Smooth muscle cell (in vitro differentiated cells): ENCODE results near the gene ADCY1. TPM values are rescaled to one million over a fixed set of nuclear protein-coding genes. Genes with fewer than 3 reads are reported as not detected.

Source experiments
- DNase-seq: peaks from one replicate; lab custom pipeline; 2025; ENCODE audit not compliant: unreplicated experiment; lab: John Stamatoyannopoulos, UW
- H2AFZ ChIP-seq: fragments of 200-600 bp; sonication (generic); 2 replicates; pipeline ENCODE4 v1.6.0; 2016; ENCODE audit warnings: antibody characterized with exemption, low read depth, mild to moderate bottlenecking
- H3F3A ChIP-seq: fragments of 200-600 bp; sonication (generic); 2 replicates; pipeline ENCODE4 v1.6.0; 2017; ENCODE audit warnings: antibody characterized with exemption, low read depth
- H3K27ac ChIP-seq: fragments of 200-600 bp; sonication (generic); 2 replicates; pipeline ENCODE4 v1.5.1; 2016; ENCODE audit warnings: low read depth, mild to moderate bottlenecking
- H3K27me3 ChIP-seq: fragments of 200-600 bp; sonication (generic); 2 replicates; pipeline ENCODE4 v1.6.1; 2016; ENCODE audit warnings: low read depth, mild to moderate bottlenecking
- H3K36me3 ChIP-seq: fragments of 200-600 bp; sonication (generic); 2 replicates; pipeline ENCODE4 v1.5.1; 2016; ENCODE audit warnings: low read depth
- H3K4me1 ChIP-seq: fragments of 200-600 bp; sonication (generic); 2 replicates; pipeline ENCODE4 v1.5.1; 2016; ENCODE audit warnings: low read depth
- H3K4me2 ChIP-seq: fragments of 200-600 bp; sonication (generic); 2 replicates; pipeline ENCODE4 v1.6.0; 2016; ENCODE audit warnings: mild to moderate bottlenecking
- H3K4me3 ChIP-seq: fragments of 200-600 bp; sonication (generic); 2 replicates; pipeline ENCODE4 v1.5.1; 2016; ENCODE audit warnings: mild to moderate bottlenecking
- H3K79me2 ChIP-seq: fragments of 200-600 bp; sonication (generic); 2 replicates; pipeline ENCODE4 v1.6.0; 2016; ENCODE audit warnings: low read depth, mild to moderate bottlenecking
- H3K9ac ChIP-seq: fragments of 200-600 bp; sonication (generic); 2 replicates; pipeline ENCODE4 v1.6.0; 2016; ENCODE audit warnings: low read depth
- H3K9me3 ChIP-seq: fragments of 200-600 bp; sonication (generic); replicated peaks from 2 replicates; pipeline ENCODE4 v1.5.1; 2016; ENCODE audit warnings: low read depth
- H4K20me1 ChIP-seq: fragments of 200-600 bp; sonication (generic); 2 replicates; pipeline ENCODE4 v1.6.0; 2016; ENCODE audit warnings: low read depth
- CTCF ChIP-seq: fragments of 200-600 bp; sonication (generic); IDR thresholded peaks from 2 replicates; pipeline ENCODE4 v1.5.1; 2017; ENCODE audit warnings: borderline replicate concordance, mild to moderate bottlenecking, antibody characterized with exemption; ENCODE audit not compliant: insufficient read depth, poor library complexity, severe bottlenecking
- WGBS: methylation state at CpG from one replicate; pipeline ENCODE4 v1.1.7; 2016; ENCODE audit warnings: low lambda C conversion rate; 5-methylcytosine and 5-hydroxymethylcytosine counted together
- polyA plus RNA-seq: library from polyadenylated mRNA; unstranded; fragments of >200 nt; fragmentation: Nextera tagmentation; extraction: Ambion mirVana; gene quantifications from 2 replicates; pipeline ENCODE4 v1.2.1, GENCODE V29; 2016
- total RNA-seq: library from RNA; depleted of rRNA; stranded (reverse); fragments of >200 nt; gene quantifications from 2 replicates; pipeline ENCODE4 v1.2.3, GENCODE V29; 2014

The ADCY1 gene
- total and polyA plus RNA-seq, 2 experiments from 2014 or later, result 0.22 TPM; not detected in 1

- Histone ChIP-seq H4K20me1 (no peaks in the 10 kb centered on the region), H3K9ac (no peak overlapping the region)
- TF ChIP-seq CTCF, result no peak
Measured at GRCh38 chr7:45623740-45624391, 49.7 kb downstream of the ADCY1 start.

GRCh38 chr7:45624392-45624760, 50.2 kb downstream of the ADCY1 start:
- TF ChIP-seq CTCF, result no peak
- H3K4me2 ChIP-seq, result no peak overlapping the region
- H3K4me3 ChIP-seq, result no peak overlapping the region
- H2AFZ ChIP-seq, result no peak overlapping the region
- H3K27me3 ChIP-seq, result no peaks in the 10 kb centered on the region
- no peak overlapping the region for H3K9ac ChIP-seq
- H3F3A ChIP-seq, result no peaks in the 10 kb centered on the region
- no peaks in the 10 kb centered on the region for H3K9me3 ChIP-seq
- no peaks in the 10 kb centered on the region for H4K20me1 ChIP-seq
- H3K4me1 ChIP-seq, result no peaks in the 10 kb centered on the region
- no peaks in the 10 kb centered on the region for H3K79me2 ChIP-seq
- DNase-seq, result no peak
- H3K36me3 ChIP-seq, result no peaks in the 10 kb centered on the region
- no peak overlapping the region for H3K27ac ChIP-seq

More at GRCh38 chr7:45623740-45624391, 49.7 kb downstream of the ADCY1 start:
- H3K4me1 ChIP-seq, result no peaks in the 10 kb centered on the region
- H3K79me2 ChIP-seq, result no peaks in the 10 kb centered on the region
- no peak overlapping the region for H2AFZ ChIP-seq
- H3K27ac ChIP-seq, result no peak overlapping the region
- no peak overlapping the region for H3K4me3 ChIP-seq
- no peaks in the 10 kb centered on the region for H3K36me3 ChIP-seq
- WGBS, result 82% methylated on average over 9 of the region's 9 CpGs
- H3K4me2 ChIP-seq, result no peak overlapping the region
- no peak for DNase-seq
- H3K27me3 ChIP-seq, result no peaks in the 10 kb centered on the region
- H3F3A ChIP-seq, result no peaks in the 10 kb centered on the region
- H3K9me3 ChIP-seq, result no peaks in the 10 kb centered on the region

GRCh38 chr7:45625067-45625466, 50.9 kb downstream of the ADCY1 start:
- TF ChIP-seq CTCF, result no peak
- Histone ChIP-seq H3K79me2 (no peaks in the 10 kb centered on the region), H3K27ac (no peak overlapping the region), H3K4me2 (no peak overlapping the region), H3K4me1 (no peaks in the 10 kb centered on the region), H3K36me3 (no peaks in the 10 kb centered on the region), H3K9ac (no peak overlapping the region), H3K27me3 (no peaks in the 10 kb centered on the region), H3K9me3 (no peaks in the 10 kb centered on the region), H3F3A (no peaks in the 10 kb centered on the region), H2AFZ (no peak overlapping the region), H4K20me1 (no peaks in the 10 kb centered on the region), H3K4me3 (no peak overlapping the region)
- 84% methylated on average over 7 of the region's 7 CpGs for WGBS
- no peak for DNase-seq
